Naive B cell (primary cell): ENCODE measurements around the gene AARS2. TPM values are rescaled to one million over a fixed set of nuclear protein-coding genes. Genes with fewer than 3 reads are reported as not detected.

ENCODE experiments used
- ATAC-seq, 2 donors: fragments of 150-1000 bp; cut with Tn5 transposase; 2 replicates each; pipeline ENCODE4 v1.10.0; 2021; ENCODE audit warnings: low read depth in 2 of 2, mild to moderate bottlenecking in 2 of 2, moderate library complexity in 2 of 2
- DNase-seq: peaks from one replicate; pipeline ENCODE4 v3.0.0; 2022
- H3K27ac Mint-ChIP-seq, 6 donors: one replicate each; pipeline ENCODE4 v1.8.0; 2020 to 2022; ENCODE audit warnings: mild to moderate bottlenecking in 6 of 6, mixed read lengths in 6 of 6, moderate library complexity in 5 of 6, inconsistent platforms in 2 of 6
- H3K27me3 Mint-ChIP-seq, 3 donors: one replicate each; pipeline ENCODE4 v1.8.0; 2021 to 2022; ENCODE audit warnings: mixed read lengths in 3 of 3, mild to moderate bottlenecking in 1 of 3
- H3K36me3 Mint-ChIP-seq, 2 donors: one replicate each; pipeline ENCODE4 v1.8.0; 2020 to 2022; ENCODE audit warnings: mixed read lengths in 2 of 2, inconsistent platforms in 1 of 2, mild to moderate bottlenecking in 1 of 2
- H3K4me1 Mint-ChIP-seq, 3 donors: one replicate each; pipeline ENCODE4 v1.8.0; 2020 to 2022; ENCODE audit warnings: mixed read lengths in 3 of 3, inconsistent platforms in 1 of 3, mild to moderate bottlenecking in 1 of 3, moderate library complexity in 1 of 3
- H3K4me3 Mint-ChIP-seq, 8 donors: one replicate each; pipeline ENCODE4 v1.8.0; 2020 to 2022; ENCODE audit warnings: mild to moderate bottlenecking in 8 of 8, mixed read lengths in 8 of 8, moderate library complexity in 8 of 8, inconsistent platforms in 2 of 8
- H3K9me3 Mint-ChIP-seq, 7 donors: one replicate each; pipeline ENCODE4 v1.8.0; 2020 to 2022; ENCODE audit warnings: mixed read lengths in 7 of 7, mild to moderate bottlenecking in 5 of 7, inconsistent platforms in 2 of 7, moderate library complexity in 1 of 7
- polyA plus RNA-seq, 6 donors: library from polyadenylated mRNA; unstranded; fragments of 300-500 nt; fragmentation: Illumina TruSeq; gene quantifications; one replicate each; pipeline ENCODE4 v1.2.3, GENCODE V29; 2021; ENCODE audit warnings: low read depth in 6 of 6

AARS2 gene
- polyA plus RNA-seq, 6 donors from 2014 or later = 5.6 to 12.8 (median 7.8) TPM

DNA sequence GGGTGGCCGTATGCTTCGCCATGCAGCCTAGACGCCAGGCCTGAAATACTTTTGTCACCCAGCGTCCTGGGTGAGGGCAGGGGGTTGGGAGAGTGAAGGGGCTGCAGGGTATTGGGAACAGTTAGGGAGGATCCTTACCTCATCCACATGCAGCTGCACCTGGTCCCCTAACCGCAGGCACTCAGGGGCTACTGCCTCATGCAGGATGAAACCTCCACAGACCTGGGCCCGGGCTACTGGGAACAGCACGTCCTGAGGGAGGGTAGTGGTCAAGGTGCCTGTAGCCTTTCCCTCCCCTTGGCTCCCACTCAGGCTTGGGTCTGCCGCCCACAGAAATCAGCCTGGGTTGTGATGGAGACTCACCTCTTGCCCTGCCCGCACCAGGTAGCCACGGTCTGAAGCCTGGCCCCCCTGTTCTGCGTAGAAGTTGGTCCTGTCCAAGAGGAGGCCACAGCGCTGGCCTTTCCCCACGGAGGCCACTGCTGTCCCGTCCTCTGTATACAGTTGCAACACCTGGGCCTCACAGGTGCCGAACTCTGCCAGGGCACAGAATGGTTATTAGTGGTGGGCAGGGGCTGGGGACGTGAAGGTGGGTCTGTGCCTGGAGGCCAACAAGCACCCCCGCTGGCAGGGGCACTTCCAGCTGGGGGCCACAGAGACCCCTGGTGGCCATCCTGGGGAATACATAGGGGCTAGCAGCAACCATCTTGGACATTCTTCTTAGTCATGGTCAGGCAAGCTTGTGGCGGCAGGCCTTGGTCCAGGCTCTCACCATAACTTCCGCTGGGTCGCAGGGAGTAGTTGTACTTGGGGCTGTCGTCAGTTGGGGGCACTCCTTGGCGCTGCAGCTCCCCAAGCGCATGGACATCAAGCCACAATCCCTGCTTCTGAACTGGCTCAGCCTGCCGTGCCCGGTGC, 8.6 kb downstream of the AARS2 start:
- peak; percentile 55 to 63 for ATAC-seq
- Mint-ChIP-seq H3K27me3 (no peaks in the 10 kb centered on the region), H3K4me1 (peaks cover 0 to 5% (median under 1%) of the 10 kb centered on the region in 3 donors), H3K36me3 (peaks cover 1 to 31% of the 10 kb centered on the region in 2 donors), H3K27ac (no peak overlapping the region), H3K4me3 (no peak overlapping the region), H3K9me3 (no peaks in the 10 kb centered on the region)
- DNase-seq = peak; percentile 43

DNA sequence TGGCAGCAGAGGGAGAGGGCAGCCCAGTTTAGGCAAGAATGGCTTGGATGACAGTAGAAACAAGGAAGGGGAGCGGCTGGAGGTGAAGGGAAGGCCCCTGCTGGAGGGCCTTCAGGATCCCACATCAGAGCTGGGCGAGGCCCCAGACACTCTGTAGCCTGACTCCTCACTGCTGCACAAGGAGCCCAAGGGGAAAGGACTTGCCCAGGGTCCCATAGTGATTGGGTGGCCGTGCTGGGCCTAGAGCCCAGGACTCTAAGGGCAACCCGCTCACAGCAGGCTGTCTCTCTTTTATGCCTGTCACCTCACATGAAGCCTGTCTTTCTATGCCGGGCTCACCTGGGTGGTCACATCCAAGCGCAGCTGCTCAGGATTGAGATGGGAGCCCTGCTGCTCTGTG, 9.3 kb downstream of the AARS2 start:
- H3K4me1 Mint-ChIP-seq = peaks cover 0 to 5% (median 0%) of the 10 kb centered on the region in 3 donors
- no peak for DNase-seq
- H3K9me3 Mint-ChIP-seq = no peaks in the 10 kb centered on the region
- no peak for ATAC-seq
- H3K27me3 Mint-ChIP-seq = peaks cover 0 to 6% (median 0%) of the 10 kb centered on the region in 3 donors
- no peak overlapping the region for H3K4me3 Mint-ChIP-seq
- no peak overlapping the region for H3K27ac Mint-ChIP-seq
- H3K36me3 Mint-ChIP-seq = peaks cover 0 to 31% of the 10 kb centered on the region in 2 donors

DNA sequence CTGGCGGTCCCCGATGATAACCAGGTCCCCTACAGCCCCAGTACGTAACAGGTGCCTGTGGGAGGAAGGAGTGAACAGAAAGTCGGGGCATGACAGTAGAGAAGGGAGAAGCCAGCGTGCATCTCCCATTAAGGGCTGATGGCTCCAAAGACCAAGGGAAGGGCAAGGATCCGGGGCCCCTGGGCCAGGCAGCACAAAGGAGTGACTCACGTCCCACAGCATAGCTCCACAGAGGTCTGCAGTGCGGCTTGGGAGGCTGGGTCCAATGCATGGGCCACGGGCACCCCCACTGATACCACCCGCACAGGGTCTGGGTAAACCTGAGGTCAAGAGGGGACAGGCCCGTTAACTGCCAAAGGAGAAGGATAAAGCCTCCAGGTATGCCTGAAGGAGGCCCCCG, 10.3 kb downstream of the AARS2 start:
- Mint-ChIP-seq H3K27ac (no peak overlapping the region), H3K27me3 (peaks cover 4 to 10% (median 6%) of the 10 kb centered on the region in 3 donors), H3K9me3 (no peaks in the 10 kb centered on the region), H3K4me3 (no peak overlapping the region), H3K4me1 (peaks cover 0 to 7% (median 6%) of the 10 kb centered on the region in 3 donors), H3K36me3 (peaks cover 0 to 33% of the 10 kb centered on the region in 2 donors)
- DNase-seq (no peak), ATAC-seq (no peak)

DNA sequence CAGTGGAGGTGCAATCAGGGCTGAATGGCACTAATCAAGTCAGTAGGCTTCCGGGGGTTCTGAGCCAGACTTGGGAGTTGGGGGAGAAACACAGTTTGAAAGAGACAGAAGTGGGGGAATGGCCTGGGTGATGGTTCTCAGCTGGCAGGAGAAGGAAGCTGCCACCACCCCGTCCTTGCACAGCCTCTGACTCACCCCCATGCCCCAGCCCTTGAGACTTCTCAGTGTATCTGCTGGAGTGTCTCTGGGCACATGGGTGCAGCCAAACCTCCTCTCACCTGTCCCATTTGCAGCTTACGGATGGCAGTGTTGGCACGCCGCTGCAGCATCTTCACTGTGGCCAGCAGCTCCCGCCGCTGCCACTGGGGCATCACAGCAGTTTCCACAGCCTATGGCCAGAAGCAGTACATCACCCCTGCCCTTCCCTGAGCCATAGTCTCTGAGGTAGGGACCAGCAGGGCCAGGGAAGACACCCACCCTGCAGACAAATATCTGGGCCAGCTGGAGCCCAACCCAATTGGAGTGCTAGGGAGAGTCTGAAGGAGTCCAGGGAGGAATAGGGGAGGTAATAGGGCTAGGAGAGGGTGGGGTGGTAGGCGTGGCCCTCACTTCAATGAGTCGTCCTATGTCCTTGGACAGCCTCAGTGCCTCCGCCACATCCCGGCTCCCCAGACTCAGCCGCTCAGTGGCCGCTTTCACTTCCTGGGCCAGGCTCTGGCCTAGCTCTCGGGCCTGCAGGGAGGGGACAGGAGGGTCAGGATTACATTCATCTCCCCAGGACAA, 11.2 kb downstream of the AARS2 start:
- Mint-ChIP-seq H3K27me3 (peaks cover 4 to 14% (median 11%) of the 10 kb centered on the region in 3 donors), H3K4me1 (peaks cover 2 to 14% (median 10%) of the 10 kb centered on the region in 3 donors), H3K9me3 (no peaks in the 10 kb centered on the region), H3K27ac (no peak overlapping the region), H3K36me3 (peaks cover 0 to 33% of the 10 kb centered on the region in 2 donors), H3K4me3 (no peak overlapping the region)
- no peak for ATAC-seq
- DNase-seq = no peak

DNA sequence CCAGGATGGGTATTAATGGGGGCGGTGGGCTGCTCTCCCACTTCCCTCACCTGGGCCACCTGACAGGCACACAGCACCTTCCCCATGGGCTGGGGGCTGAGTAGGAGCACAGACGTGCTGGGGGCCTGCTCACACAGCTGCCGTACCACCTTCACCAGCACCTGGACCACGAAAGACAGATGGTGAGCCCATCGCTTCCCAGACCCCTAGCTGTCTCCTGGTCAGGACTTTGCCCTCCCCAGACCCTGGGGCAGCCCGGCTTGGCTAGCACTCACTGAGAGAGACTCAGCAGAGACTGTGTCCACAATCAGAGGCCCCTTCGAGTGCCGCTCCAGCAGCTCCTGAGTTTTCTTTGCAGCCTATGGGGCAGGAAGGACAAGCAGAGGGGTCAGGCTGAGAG, 12.0 kb downstream of the AARS2 start:
- no peak overlapping the region for H3K27ac Mint-ChIP-seq
- H3K4me3 Mint-ChIP-seq = no peak overlapping the region
- DNase-seq = no peak
- H3K27me3 Mint-ChIP-seq = peaks cover 11 to 23% (median 19%) of the 10 kb centered on the region in 3 donors
- peaks cover 0 to 33% of the 10 kb centered on the region in 2 donors for H3K36me3 Mint-ChIP-seq
- H3K4me1 Mint-ChIP-seq = peaks cover 10 to 20% (median 18%) of the 10 kb centered on the region in 3 donors
- peaks cover 0 to 1% (median 0%) of the 10 kb centered on the region in 7 donors for H3K9me3 Mint-ChIP-seq
- no peak for ATAC-seq

DNA sequence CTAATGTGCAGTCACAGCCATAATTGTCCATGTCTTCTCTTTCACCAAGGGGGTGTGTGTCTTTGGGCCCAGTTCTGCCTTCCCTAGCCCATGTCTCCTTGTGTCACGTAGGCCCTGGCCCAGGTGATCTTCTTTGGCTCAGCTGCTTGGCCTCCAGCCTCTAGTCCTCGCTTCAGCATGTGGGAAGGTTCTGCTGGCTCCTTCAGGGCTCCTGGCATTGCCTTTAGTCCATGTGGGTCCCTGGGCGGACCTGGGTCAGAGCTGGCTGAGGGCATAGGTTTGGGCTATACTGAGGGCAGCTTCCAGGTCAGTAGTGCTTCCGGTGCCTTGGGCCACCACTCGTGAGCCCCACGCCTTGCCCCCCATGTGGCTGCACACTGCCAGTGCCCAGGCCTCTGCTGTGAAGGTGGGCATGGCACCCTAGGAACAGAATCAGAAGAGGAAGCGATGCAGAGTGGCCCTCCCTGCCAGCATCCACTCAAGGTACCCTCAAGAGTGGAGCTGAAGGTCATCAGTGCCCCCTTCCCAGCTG, 12.8 kb downstream of the AARS2 start:
- Mint-ChIP-seq H3K4me3 (peak overlapping the region in 1 of 8 donors; percentile 69), H3K9me3 (peaks cover 0 to 1% (median 0%) of the 10 kb centered on the region in 7 donors), H3K27ac (peak overlapping the region in 1 of 6 donors; percentile 78), H3K4me1 (peaks cover 10 to 20% (median 18%) of the 10 kb centered on the region in 3 donors), H3K36me3 (peaks cover 0 to 33% of the 10 kb centered on the region in 2 donors), H3K27me3 (peaks cover 16 to 31% (median 27%) of the 10 kb centered on the region in 3 donors)
- ATAC-seq = no peak
- no peak for DNase-seq

DNA sequence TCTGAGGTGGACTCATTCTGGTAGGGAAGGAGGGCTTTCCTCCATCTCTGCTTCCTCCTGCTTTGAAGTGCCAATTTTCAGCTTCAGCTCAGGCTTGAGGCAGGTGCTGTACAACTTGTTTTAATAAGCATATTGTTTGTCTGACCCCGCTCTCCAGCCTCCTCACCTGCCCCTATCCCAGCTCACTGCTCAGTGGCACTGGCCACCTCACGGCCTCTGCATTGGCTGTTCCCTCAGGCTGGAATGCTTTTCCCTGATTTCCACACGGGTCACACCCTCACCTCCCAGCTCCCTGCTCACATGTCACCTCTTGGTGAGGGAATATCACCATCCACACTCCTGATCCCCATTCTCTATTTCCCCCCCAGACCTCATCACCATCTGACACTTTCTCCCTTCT, 14.3 kb downstream of the AARS2 start:
- no peak overlapping the region for H3K27ac Mint-ChIP-seq
- H3K4me3 Mint-ChIP-seq = peak overlapping the region in 3 of 8 donors; percentile 5 to 55 (median 55)
- H3K4me1 Mint-ChIP-seq = peaks cover 10 to 20% (median 18%) of the 10 kb centered on the region in 3 donors
- H3K36me3 Mint-ChIP-seq = peaks cover 0 to 33% of the 10 kb centered on the region in 2 donors
- DNase-seq (no peak), ATAC-seq (no peak)
- peaks cover 0 to 3% (median 0%) of the 10 kb centered on the region in 7 donors for H3K9me3 Mint-ChIP-seq
- H3K27me3 Mint-ChIP-seq = peaks cover 26 to 43% (median 39%) of the 10 kb centered on the region in 3 donors

DNA sequence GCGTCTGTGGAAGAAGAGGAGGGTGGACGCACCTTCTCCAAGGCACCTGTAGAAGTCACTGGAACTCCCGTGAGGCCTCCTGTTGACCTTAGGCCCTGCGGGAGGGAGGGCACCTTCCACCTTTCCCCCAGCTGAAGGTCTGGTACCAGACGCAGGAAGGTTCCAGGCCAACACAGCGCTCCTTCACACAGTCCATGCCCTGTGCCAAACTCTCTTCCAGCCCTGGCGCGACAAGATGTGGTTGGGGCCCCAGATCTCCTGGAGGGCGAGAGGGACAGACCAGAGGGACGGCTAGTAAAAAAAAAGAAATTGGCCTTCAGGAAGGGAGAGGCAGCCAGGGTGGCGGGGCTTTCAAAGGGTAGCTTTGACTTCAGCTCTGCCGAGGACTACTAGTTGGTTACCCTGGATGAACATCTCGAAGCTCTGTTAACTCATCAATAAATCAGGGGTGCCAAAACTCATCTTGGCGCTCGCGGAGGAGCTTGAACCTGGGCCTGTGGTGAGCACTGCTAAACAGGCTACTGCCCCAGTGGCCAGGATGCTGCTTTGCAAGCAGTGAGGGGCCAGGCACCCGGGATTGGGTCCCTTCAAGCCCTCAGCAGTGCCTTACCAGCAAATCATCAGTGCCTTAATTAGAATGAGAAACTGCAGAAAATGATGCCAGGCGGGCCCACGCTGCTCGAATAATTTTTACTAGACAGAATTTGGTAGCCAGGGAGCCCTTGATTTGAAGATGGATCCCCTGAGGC, 14.9 kb downstream of the AARS2 start:
- Mint-ChIP-seq H3K27me3 (peaks cover 30 to 49% (median 39%) of the 10 kb centered on the region in 3 donors), H3K4me3 (peak overlapping the region in 7 of 8 donors; percentile 42 to 78 (median 64)), H3K36me3 (peaks cover 0 to 28% of the 10 kb centered on the region in 2 donors), H3K4me1 (peaks cover 10 to 20% (median 18%) of the 10 kb centered on the region in 3 donors), H3K27ac (peak overlapping the region in 1 of 6 donors; percentile 74), H3K9me3 (peaks cover 0 to 3% (median 0%) of the 10 kb centered on the region in 7 donors)
- ATAC-seq (no peak), DNase-seq (no peak)

DNA sequence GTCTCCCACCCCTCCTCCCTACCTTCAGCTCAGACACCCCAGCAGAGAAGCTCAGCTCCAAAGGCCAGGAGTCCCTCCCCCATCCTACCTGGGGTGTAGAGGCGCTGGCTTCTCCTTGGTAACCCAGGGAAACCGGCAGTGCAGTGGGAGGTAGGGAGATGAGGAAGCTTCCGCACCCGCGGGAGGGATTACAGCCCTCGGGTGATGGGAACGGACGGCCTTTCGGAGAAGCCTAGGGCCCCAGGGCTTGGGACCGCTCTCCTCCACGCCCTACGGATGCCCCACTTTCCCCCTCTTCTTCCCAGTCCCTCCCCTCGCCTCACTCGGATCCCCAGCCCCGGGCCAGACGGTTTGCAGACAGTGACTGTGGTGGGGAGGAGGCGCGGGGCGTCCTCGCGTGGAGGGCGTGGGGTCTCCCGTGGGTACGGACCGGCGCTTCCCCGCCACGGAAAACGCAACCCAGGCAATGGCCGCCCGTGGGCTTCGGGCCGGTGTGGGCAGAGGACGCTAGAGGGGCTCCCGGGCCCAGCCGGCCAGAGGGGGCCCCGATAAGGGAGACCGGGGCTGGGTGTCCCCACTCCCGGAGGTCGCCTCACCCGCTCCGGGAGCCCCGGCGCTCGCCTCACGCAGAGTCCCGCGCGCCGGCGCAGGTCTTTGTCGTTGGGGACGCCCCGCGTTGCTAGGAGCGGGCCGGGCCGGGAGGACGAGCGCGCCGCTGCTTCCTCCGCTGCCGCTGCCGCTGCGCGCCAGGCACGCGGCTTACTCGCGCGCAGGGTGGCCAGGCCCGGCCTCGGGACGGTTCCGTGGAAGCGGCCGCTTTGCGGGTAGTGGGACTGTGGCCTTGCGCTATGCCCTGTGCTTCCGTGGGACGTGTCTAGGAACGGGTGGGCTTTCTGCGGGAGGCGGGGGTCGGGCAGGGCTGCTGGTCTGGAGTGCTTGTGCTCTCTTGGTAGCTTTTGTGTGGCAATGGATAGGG, 15.8 kb downstream of the AARS2 start:
- Mint-ChIP-seq H3K9me3 (peaks cover 0 to 3% (median 0%) of the 10 kb centered on the region in 7 donors), H3K4me1 (peaks cover 10 to 20% (median 18%) of the 10 kb centered on the region in 3 donors), H3K4me3 (peak overlapping the region in 7 of 8 donors; percentile 42 to 80 (median 58)), H3K27ac (peak overlapping the region in 2 of 6 donors; percentile 47 to 74), H3K27me3 (peaks cover 33 to 55% (median 43%) of the 10 kb centered on the region in 3 donors), H3K36me3 (peaks cover 0 to 26% of the 10 kb centered on the region in 2 donors)
- ATAC-seq = peak; percentile 86 to 91
- DNase-seq = peak; percentile 35

DNA sequence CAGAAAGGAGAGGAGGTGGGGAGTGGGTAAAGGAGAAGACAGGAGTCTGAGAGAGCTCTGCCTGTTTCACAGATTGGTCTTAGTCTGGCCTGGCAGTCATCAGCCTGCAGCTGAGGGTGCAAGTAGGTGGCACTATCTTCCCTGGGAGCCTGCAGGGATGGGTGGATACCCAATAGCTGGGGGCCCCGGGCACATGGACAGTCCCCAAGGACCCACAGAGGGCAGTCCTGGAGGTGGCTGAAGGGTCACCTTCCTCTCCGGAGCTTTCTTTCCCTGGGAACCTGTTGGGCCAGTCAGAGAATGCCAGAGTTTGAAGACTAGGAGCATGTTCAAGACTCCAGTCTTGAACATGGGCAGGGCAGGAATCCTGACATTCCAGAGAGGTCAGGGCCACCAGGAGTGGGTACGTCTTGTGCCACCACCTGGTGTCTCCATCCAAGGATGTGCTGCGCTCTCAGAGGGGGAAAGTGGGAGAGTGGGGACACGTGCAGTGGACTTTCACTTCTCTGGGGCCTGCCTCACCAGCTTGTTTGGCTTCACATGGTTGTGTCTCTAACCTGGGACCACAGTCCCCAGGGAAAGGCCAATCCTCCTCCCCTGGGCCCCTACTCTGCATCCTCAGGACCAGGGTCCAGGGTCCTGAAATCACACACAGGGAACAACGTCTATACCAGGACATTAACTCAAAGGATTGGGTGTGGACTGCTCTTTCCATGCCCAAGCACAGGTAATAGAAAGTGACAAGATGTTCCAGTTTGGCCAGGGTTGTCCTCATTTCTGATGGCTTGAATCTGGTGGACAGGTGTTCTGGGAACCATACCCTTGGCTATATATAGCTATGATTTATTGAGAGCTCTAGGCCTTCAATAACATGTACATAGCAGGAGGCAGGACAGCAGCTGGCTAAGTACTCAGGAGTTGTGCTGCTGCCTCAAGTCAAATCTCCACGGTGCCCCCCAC, 18.0 kb downstream of the AARS2 start:
- Mint-ChIP-seq H3K4me3 (no peak overlapping the region), H3K27me3 (peaks cover 46 to 77% (median 66%) of the 10 kb centered on the region in 3 donors), H3K9me3 (peaks cover 0 to 3% (median 0%) of the 10 kb centered on the region in 7 donors), H3K36me3 (peaks cover 0 to 8% of the 10 kb centered on the region in 2 donors), H3K27ac (peak overlapping the region in 1 of 6 donors; percentile 54), H3K4me1 (peaks cover 10 to 18% (median 15%) of the 10 kb centered on the region in 3 donors)
- DNase-seq = no peak
- ATAC-seq = no peak
